HG02870 (cell line): Measurements from ENCODE around the gene RBM19.

ENCODE experiments used
- ATAC-seq: cut with Tn5 transposase; IDR thresholded peaks from one replicate; pipeline ENCODE4 v1.9.1; 2021; ENCODE audit warnings: mild to moderate bottlenecking, moderate library complexity; ENCODE audit not compliant: unreplicated experiment

Gene RBM19

GRCh38 chr12:113860950-113861349 lies 105.2 kb downstream of the RBM19 start:
- no peak for ATAC-seq

- no peak for ATAC-seq
Measured at GRCh38 chr12:113860059-113860820, 105.9 kb downstream of the RBM19 start.

GRCh38 chr12:113858841-113859386 lies 107.2 kb downstream of the RBM19 start:
- no peak for ATAC-seq

- ATAC-seq, result no peak
Measured at GRCh38 chr12:113857371-113857770, 108.8 kb downstream of the RBM19 start.

GRCh38 chr12:113855998-113856397 lies 110.1 kb downstream of the RBM19 start:
- no peak for ATAC-seq

GRCh38 chr12:113854385-113855142 lies 111.6 kb downstream of the RBM19 start:
- no peak for ATAC-seq

GRCh38 chr12:113853491-113853890 lies 112.6 kb downstream of the RBM19 start:
- no peak for ATAC-seq

GRCh38 chr12:113852695-113853490 lies 113.2 kb downstream of the RBM19 start:
- ATAC-seq, result no peak

- no peak for ATAC-seq
Measured at GRCh38 chr12:113852264-113852663, 113.9 kb downstream of the RBM19 start.

GRCh38 chr12:113850309-113851056 lies 115.6 kb downstream of the RBM19 start:
- no peak for ATAC-seq

- no peak for ATAC-seq
Measured at GRCh38 chr12:113847856-113848255, 118.3 kb downstream of the RBM19 start.

GRCh38 chr12:113846883-113847755 lies 119.0 kb downstream of the RBM19 start:
- ATAC-seq, result no peak

GRCh38 chr12:113845900-113846674 lies 120.0 kb downstream of the RBM19 start:
- ATAC-seq, result no peak

GRCh38 chr12:113844495-113845210 lies 121.5 kb downstream of the RBM19 start:
- no peak for ATAC-seq

- no peak for ATAC-seq
Measured at GRCh38 chr12:113842699-113843098, 123.4 kb downstream of the RBM19 start.

GRCh38 chr12:113841786-113842185 lies 124.3 kb downstream of the RBM19 start:
- no peak for ATAC-seq

GRCh38 chr12:113840401-113841042 lies 125.6 kb downstream of the RBM19 start:
- ATAC-seq, result no peak

GRCh38 chr12:113838896-113839295 lies 127.2 kb downstream of the RBM19 start:
- ATAC-seq, result no peak
